Stimulated activated naive CD8-positive, alpha-beta T cell treated with anti-CD3 and anti-CD28 coated beads, Interleukin-15, amount 100 ng/mL, for 72 hours (primary cell): Measurements from ENCODE around the gene NFIB.

Experiments
- ATAC-seq: fragments of 150-1000 bp; cut with Tn5 transposase; 2 replicates; pipeline ENCODE4 v1.10.0; 2021; ENCODE audit warnings: mild to moderate bottlenecking, moderate library complexity
- DNase-seq, 2 donors: peaks; one replicate each; pipeline ENCODE4 v3.0.0; 2021 to 2022
- H3K27ac Mint-ChIP-seq, 2 donors: one replicate each; pipeline ENCODE4 v1.8.0; 2022; ENCODE audit warnings: mild to moderate bottlenecking in 2 of 2, mixed read lengths in 2 of 2, moderate library complexity in 2 of 2
- H3K27me3 Mint-ChIP-seq: one replicate; pipeline ENCODE4 v1.8.0; 2022; ENCODE audit warnings: mixed read lengths
- H3K4me1 Mint-ChIP-seq: one replicate; pipeline ENCODE4 v1.8.0; 2022; ENCODE audit warnings: mild to moderate bottlenecking, mixed read lengths
- H3K4me3 Mint-ChIP-seq, 2 donors: one replicate each; pipeline ENCODE4 v1.8.0; 2022; ENCODE audit warnings: mild to moderate bottlenecking in 2 of 2, mixed read lengths in 2 of 2, moderate library complexity in 1 of 2
- H3K9me3 Mint-ChIP-seq, 2 donors: one replicate each; pipeline ENCODE4 v1.8.0; 2022; ENCODE audit warnings: mixed read lengths in 2 of 2

The NFIB gene

DNA sequence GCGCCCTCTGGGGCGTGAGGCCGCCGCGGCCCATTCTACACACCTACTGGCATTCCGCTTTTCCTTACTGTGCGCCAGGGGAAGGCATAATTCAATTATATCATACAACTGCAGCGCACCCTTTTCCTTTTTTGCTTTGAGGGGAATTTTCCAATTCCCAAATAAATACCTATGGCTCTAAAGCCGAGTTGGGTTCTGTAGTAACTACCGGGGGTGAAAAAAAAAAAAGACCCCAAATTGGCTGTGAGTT lies 34.1 kb upstream of the NFIB start:
- no peak for ATAC-seq
- H3K4me1 Mint-ChIP-seq, result peaks cover 31% of the 10 kb centered on the region
- H3K9me3 Mint-ChIP-seq, result no peaks in the 10 kb centered on the region
- H3K27me3 Mint-ChIP-seq, result peaks cover 9% of the 10 kb centered on the region
- H3K4me3 Mint-ChIP-seq, result peak overlapping the region in 1 of 2 donors; percentile 32
- DNase-seq, result no peak
- H3K27ac Mint-ChIP-seq, result no peak overlapping the region

DNA sequence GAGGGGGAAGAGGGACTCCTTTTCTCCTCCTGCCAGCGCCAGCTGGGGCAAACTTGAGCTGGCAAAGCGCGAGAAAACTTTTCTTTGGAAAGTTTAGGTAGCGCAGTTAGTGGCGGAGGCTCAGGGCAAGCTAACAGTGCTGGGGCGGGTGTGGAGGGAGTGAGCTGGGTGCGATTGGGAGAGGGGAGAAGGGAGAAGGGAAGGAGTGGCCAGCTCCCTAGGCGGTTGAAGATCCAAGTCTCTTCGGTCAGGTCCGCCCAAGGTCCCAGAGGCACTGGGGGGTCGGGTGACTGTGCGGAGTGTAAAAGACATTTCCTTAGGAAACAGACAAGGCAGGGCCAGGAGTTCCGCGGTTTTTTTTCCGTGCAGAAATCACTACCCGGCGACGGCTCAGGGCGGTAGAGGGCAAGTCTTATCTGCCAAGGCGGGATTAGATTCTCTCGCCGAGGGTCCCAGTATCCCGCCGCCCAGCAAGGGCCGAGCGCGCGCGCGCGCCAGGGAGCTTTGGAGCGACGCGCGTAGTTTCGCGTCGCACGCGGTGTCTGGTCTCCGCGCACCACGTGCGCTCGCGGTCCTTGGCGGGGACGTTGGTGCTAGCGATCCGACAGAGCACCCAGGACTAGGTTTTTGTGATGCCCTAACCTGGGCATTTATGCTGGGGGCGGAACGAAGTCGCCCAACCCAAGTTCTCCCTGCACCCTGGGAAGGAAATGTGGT lies 33.6 kb upstream of the NFIB start:
- DNase-seq (no peak), ATAC-seq (no peak)
- Mint-ChIP-seq H3K4me1 (peaks cover 31% of the 10 kb centered on the region), H3K9me3 (no peaks in the 10 kb centered on the region), H3K4me3 (no peak overlapping the region), H3K27ac (no peak overlapping the region), H3K27me3 (peaks cover 4% of the 10 kb centered on the region)

DNA sequence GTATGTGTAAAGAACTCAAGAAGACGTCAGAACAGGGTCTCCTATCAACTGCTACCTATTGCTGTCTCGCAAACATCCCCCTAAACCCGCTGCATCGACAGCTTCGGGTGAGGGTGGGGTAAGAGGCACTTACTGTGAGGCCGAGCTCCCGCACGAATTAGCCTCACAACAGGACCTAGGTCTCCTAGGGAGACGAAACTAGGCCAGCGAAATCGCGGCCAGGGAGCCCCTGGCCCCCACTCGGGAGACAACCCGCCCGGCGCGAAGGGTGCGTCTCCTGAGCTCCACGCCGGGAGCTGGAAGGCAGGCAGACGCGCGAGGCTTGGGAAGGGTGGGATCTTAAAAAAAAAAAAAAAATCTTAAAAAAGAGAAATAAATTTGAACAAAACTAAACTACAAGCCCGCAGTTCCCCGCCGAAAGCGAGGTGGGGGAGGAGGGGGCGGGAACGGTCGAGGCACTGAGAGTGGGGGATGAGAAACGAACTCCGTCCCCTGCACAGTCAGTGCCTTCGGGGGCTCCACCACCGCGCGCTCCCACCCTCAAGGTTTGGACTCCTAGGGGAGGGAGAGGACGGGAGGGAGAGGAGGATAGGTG lies 33.0 kb upstream of the NFIB start:
- Mint-ChIP-seq H3K4me1 (peaks cover 31% of the 10 kb centered on the region), H3K27ac (no peak overlapping the region), H3K4me3 (no peak overlapping the region), H3K9me3 (no peaks in the 10 kb centered on the region), H3K27me3 (no peaks in the 10 kb centered on the region)
- ATAC-seq (no peak), DNase-seq (no peak)

DNA sequence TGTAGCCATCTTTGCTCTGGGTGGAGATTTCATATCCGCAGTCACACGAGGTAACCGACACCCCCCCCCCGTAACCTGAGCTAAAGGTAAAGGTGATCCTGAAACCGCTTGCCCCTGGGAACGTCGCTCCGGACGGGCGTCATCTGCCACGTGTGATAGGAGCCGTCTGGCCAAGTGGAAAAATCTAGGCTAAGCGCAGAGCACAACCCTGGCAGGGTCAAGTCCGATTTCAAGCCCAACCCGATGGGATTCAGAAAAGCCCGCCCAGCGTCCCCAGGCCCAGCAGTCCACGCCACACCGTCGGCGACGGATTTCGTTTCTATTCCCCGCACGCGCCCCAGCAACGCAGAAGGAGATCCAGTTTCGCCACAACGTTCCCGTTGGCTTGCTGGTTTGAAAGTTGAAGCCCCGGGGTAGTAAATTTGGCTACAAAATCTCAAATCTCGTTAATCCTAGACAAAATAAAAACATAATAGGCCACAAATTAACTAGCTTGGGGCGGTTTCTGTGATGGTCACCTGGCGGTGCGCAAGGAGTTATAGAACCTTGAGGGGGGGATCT lies 32.4 kb upstream of the NFIB start:
- no peak for ATAC-seq
- Mint-ChIP-seq H3K27me3 (no peaks in the 10 kb centered on the region), H3K27ac (no peak overlapping the region)

DNA sequence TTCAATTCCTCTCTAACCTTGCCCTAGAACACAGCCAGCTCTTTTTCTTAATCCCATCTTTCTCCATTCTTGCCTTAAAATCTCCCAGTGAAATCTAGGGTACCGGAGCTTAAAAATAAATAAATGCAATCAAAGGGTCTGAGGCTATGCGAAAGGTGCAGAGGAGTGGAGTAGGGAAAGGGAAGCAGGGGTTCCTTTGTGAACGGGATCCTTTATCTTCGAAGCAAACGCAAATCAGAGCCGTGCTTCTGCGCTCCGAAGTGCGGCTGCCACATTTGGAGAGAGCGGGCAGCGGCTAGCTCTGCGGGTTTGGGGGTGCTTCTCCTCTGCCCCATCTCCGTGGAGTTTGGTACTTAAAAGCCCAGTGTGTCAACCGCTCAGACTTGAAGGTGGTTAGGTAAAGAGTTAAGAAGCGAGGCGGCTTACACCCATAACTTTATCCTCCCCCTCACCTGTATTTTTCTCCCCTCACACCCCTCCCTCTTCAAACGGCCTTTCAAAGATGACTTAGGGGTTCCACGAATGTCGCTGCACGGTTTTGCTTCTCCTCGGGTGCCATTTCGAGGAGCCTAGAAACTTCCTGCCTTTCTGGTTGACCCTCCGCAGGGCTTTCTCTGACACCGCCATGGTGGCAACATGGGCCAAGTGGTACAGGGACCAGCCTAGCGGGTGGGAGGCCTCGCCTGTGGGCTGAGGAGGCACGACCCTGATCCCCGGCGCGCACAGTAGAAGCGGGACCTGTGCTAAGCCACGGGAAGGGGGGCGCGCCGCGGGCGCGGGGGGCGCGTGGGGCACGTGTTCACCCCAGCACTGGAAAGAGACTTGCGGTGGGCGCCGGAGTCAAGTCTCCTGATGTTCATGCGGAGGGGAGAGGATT lies 31.7 kb upstream of the NFIB start:
- H3K4me1 Mint-ChIP-seq, result peaks cover 31% of the 10 kb centered on the region
- H3K4me3 Mint-ChIP-seq, result no peak overlapping the region
- no peak for ATAC-seq
- no peak for DNase-seq
- H3K27me3 Mint-ChIP-seq, result no peaks in the 10 kb centered on the region
- H3K27ac Mint-ChIP-seq, result no peak overlapping the region
- H3K9me3 Mint-ChIP-seq, result no peaks in the 10 kb centered on the region

More for the DNA sequence above, 32.4 kb upstream of the NFIB start:
- H3K4me3 Mint-ChIP-seq, result no peak overlapping the region
- no peaks in the 10 kb centered on the region for H3K9me3 Mint-ChIP-seq
- peaks cover 31% of the 10 kb centered on the region for H3K4me1 Mint-ChIP-seq
- no peak for DNase-seq

DNA sequence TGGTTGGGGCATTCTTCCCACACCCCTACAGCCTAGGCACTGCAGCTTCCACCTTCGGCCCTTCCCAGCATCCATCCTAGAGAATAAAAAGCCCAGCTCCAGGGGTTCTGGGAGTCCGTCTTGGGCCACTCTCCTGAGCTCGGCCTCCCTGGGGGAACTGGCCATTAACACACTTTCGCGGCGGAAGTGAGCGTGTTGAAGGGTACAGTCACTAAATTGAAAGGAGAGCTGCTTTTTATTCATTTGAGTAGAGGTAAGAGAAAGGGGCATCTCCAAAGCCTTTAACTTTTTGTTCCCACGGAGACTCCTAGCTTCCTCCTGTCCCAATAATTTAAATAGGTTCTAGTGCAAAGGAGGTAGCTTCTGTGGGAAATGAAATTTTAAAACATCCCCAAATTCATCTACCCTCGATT lies 31.0 kb upstream of the NFIB start:
- no peaks in the 10 kb centered on the region for H3K27me3 Mint-ChIP-seq

DNA sequence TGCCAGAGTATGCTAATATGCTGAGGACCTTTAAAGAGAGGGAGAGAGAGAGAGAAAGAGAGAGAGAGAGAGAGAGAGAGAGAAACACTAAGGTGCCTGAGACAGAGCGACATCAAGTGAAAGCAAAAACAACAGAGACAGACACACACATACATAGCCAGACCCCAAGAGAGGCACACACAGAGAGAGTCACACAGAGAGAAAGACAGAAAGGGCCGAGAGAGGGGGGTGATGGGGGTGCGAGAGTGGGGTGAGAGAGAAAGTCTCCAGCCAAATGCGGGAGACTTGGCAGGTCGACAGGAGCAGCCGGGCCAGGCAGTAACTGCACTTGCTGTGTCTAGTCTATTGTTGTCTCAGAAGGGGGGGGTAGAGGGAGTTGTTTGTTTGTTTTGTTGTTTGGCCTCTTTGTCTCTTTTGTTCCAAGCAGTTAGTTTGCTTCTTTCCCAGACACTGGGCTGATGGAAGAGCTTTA lies 30.1 kb upstream of the NFIB start:
- DNase-seq (no peak), ATAC-seq (peak; percentile 42)
- Mint-ChIP-seq H3K4me3 (no peak overlapping the region), H3K27ac (no peak overlapping the region), H3K4me1 (peaks cover 21% of the 10 kb centered on the region), H3K27me3 (peaks cover 8% of the 10 kb centered on the region), H3K9me3 (no peaks in the 10 kb centered on the region)

More for the DNA sequence above, 31.0 kb upstream of the NFIB start:
- no peak overlapping the region for H3K4me3 Mint-ChIP-seq
- no peak overlapping the region for H3K27ac Mint-ChIP-seq
- peaks cover 29% of the 10 kb centered on the region for H3K4me1 Mint-ChIP-seq
- no peaks in the 10 kb centered on the region for H3K9me3 Mint-ChIP-seq
- ATAC-seq, result no peak
- no peak for DNase-seq

DNA sequence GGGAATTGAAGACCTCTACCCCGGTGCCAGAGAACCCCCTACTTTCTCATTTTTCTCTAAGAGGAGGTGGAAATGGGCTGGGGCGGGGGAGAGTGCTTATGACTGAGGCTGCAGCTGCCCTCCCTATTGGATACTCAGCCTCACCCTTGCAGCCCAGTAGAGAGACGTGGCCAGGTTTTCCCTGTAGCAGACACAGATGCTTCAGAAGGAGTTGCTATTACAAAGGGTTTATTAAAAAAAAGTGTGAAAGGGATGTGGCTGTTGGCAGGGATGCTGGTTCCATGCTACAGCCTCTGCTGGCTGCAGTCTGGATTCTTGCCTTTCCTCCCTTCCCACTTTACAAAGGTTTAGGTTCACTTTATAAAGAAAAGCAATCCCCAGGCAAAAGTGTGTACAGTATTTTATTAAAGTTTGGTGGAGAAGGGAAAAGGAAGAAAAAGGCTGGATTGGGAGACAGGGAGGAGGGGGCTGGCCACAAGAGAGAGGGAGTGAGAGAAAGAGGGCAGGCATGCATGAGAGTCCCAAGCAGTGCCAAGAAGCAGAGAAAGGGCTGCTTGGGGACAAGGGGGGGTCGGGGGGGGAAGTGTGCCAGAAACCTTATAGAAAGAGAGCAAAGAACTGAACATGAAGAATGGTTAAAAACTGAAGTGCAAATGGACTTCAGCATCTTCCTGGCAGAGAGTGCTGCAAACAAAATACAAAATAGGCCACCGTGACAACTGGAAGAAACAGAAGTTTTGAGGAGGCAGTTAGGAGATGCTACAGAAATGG lies 29.5 kb upstream of the NFIB start:
- Mint-ChIP-seq H3K9me3 (no peaks in the 10 kb centered on the region), H3K4me3 (no peak overlapping the region), H3K27me3 (peaks cover 14% of the 10 kb centered on the region), H3K27ac (no peak overlapping the region), H3K4me1 (peaks cover 14% of the 10 kb centered on the region)
- ATAC-seq, result no peak
- no peak for DNase-seq

DNA sequence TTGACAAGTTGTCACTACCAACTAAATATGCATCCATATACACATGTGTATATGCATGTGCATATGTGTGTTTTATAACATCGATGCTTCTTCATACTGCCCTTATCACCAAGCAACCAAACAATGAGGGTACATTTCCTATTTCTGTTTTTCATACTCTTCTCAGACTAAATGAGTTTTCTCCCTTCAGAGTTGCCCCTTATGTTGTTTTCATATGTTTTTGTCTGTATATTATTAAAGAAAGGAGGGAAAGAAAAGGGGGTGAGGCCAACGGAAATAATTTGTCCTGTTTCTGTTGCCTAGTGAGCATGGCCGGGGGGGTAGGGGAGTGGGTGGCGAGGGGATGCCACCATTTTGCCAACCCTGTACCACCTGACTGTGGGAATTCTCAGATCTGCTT lies 28.8 kb upstream of the NFIB start:
- peaks cover 17% of the 10 kb centered on the region for H3K27me3 Mint-ChIP-seq
- no peaks in the 10 kb centered on the region for H3K9me3 Mint-ChIP-seq
- no peak for DNase-seq
- ATAC-seq, result no peak
- no peak overlapping the region for H3K4me3 Mint-ChIP-seq
- H3K4me1 Mint-ChIP-seq, result peaks cover 9% of the 10 kb centered on the region
- H3K27ac Mint-ChIP-seq, result no peak overlapping the region

DNA sequence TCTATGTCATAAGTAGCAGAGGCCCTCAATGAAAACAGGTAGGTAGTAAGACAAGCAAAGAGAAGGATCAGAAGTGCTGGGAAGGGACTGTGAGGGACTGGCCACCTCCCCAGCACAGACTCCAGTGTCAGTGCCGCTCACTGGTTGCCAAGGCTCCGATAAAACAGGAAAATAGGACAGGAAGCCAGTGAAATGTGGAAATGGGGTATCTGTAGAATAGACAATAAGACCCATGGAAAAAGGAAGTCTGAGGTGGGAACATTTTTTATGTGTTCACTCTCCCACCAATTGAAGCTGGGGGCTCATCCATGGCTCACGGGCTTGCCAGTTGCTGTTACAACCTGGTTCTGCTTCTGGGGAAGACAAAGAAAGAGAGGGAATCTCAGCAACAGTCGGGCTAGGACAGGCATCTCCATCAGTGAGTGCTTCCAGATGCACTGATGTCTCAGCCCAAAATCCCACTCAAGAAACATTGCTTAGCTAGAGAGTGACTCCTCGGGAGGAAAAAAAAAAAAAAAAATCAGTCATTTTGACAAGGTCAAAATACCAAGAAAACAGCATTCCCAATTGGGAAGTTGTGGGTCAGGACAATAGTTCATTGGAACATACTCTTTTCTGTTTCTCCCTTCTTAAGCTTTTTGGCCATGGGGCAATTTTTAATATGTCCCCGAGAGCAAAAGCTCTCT lies 27.6 kb upstream of the NFIB start:
- no peak for ATAC-seq

DNA sequence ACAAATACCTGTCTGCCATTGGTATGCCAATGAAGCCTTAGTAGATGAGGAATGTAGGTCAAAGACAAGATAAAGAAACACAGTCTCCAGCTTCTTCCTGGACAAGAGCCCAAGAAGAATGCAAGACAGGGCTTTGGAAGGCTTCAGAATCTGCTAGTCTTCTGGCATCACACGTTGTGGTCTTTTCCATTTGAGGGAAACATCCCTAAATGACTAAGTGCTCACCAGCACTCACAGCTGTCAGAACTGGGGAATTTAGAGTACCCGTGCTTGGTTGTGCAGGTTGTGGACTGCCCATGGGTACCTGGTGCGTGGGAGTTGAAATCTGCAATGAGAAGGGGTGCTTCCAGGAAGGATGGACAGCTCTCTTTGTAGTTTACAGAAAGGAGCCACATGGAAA lies 27.1 kb upstream of the NFIB start:
- DNase-seq, result no peak
- Mint-ChIP-seq H3K4me1 (peaks cover 8% of the 10 kb centered on the region), H3K27ac (no peak overlapping the region), H3K27me3 (peaks cover 23% of the 10 kb centered on the region), H3K9me3 (no peaks in the 10 kb centered on the region), H3K4me3 (no peak overlapping the region)
- ATAC-seq, result no peak

More for the DNA sequence above, 27.6 kb upstream of the NFIB start:
- Mint-ChIP-seq H3K27ac (peak overlapping the region in 1 of 2 donors; percentile 43), H3K4me3 (no peak overlapping the region), H3K4me1 (peaks cover 9% of the 10 kb centered on the region), H3K9me3 (no peaks in the 10 kb centered on the region), H3K27me3 (peaks cover 23% of the 10 kb centered on the region)
- no peak for DNase-seq

DNA sequence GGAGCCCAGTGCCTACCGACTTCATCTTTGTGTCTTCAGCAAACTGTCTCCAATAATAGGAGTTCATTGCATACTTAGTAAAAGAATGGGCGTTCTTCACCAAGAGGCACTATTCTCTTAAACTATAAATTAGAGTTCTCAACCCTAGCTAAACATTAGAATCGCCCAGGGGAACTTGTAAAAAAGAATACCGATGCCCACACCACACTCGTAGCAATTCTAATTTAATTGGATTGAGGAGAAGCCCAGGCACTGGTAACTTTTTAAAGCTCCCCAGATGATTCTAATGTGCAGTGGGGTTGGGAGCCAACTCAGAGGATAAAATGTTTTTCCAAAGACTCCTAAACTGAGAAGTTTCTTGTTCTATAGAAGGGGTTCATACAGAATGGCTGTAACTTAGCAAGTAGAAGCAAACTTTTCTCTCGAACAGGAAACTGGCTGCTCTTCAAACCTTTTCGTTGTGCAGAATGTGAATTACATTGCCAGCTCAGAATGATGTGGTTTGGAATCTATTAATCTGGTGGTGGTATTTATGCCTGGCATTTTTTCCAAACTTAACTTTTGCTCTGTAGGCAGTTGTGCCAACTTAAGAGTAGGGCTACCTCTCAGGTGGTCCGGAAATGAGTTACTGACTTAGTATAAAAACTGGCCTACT lies 26.4 kb upstream of the NFIB start:
- Mint-ChIP-seq H3K27ac (no peak overlapping the region), H3K4me3 (no peak overlapping the region), H3K27me3 (peaks cover 23% of the 10 kb centered on the region), H3K4me1 (peaks cover 1% of the 10 kb centered on the region), H3K9me3 (no peaks in the 10 kb centered on the region)
- DNase-seq (no peak), ATAC-seq (no peak)

DNA sequence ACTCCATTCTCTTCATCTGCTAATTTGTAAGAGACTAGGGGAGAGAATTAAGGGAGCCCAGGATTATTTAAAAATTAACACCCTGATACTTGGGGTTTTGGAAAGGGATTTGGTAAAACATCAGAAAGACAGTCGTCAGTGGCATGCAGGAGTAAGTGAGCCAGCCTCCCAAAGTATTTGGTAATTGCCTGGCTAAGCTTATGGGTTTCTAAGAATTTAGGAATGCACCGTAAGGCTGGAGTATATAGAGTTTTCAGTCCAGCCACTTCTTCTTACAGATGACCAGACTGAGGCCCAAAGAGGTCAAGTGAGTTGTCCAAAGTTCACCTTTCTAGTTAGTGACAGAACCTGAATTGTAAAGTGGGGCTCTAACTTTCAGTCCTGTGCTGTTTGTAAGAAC lies 25.8 kb upstream of the NFIB start:
- ATAC-seq (no peak), DNase-seq (no peak)
- Mint-ChIP-seq H3K4me3 (no peak overlapping the region), H3K27ac (no peak overlapping the region), H3K9me3 (no peaks in the 10 kb centered on the region), H3K27me3 (peaks cover 27% of the 10 kb centered on the region), H3K4me1 (no peaks in the 10 kb centered on the region)

DNA sequence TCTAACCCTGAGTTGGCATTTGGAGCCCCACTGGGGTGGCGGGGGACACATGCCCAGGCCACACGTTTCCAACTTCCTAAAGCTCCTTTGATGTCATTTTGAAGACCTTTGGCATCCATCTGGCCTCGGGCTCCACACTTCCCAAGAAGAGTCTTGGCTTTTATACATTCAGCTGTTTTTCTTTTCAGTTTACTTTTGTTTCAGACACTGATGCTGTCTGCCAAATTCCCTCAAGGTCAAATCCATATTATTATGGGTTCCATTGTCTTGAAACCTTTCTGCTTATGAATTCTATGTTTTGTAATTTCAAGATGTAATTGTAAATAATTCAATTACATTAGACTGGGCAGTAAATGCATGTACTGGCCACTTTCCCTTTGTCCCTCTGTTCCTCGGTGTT lies 23.7 kb upstream of the NFIB start:
- ATAC-seq (no peak), DNase-seq (no peak)
- H3K4me1 Mint-ChIP-seq, result no peaks in the 10 kb centered on the region
- H3K27ac Mint-ChIP-seq, result no peak overlapping the region
- no peaks in the 10 kb centered on the region for H3K9me3 Mint-ChIP-seq
- H3K4me3 Mint-ChIP-seq, result no peak overlapping the region
- peaks cover 34% of the 10 kb centered on the region for H3K27me3 Mint-ChIP-seq
